Endothelial cell of umbilical vein (primary cell): Measurements from ENCODE around the gene GTF3C2. TPM values are rescaled to one million over a fixed set of nuclear protein-coding genes. Genes with fewer than 3 reads are reported as not detected.

ENCODE experiments used
- BruUV-seq: library from RNA; stranded (reverse); fragments of 400-500 nt; replicated peaks from 2 replicates; lab custom pipeline; 2021; lab: Mats Ljungman, UMichigan
- CTCF ChIA-PET: fragments of 300-600, 350-600 bp; sonication (Branson Sonifier 250); formaldehyde crosslinking; loops from one replicate; lab custom pipeline; 2021; ENCODE audit warnings: antibody characterized with exemption, inconsistent platforms; lab: Charles Lee
- POLR2A ChIA-PET: fragments of 300-600, 350-600 bp; sonication (Branson Sonifier 250); formaldehyde crosslinking; loops from one replicate; lab custom pipeline; 2021; ENCODE audit warnings: antibody characterized with exemption, inconsistent platforms; lab: Charles Lee
- DNase-seq: peaks from one replicate; pipeline ENCODE4 v3.0.0-alpha.2; 2011; ENCODE audit warnings: low read depth, low spot score
- FAIRE-seq: peaks from 2 replicates; lab custom pipeline; 2011; peaks lifted over from hg19 to GRCh38; lab: Jason Lieb, UNC
- H2AFZ ChIP-seq: 2 replicates; pipeline ENCODE4 v1.6.0; 2012; ENCODE audit warnings: low read depth, low read length, control low read depth, inconsistent platforms
- H3K27ac ChIP-seq: 2 replicates; pipeline ENCODE4 v1.5.1; 2011; ENCODE audit warnings: low read depth, mild to moderate bottlenecking, control low read depth, low read length, moderate library complexity; ENCODE audit not compliant: insufficient read depth
- H3K27me3 ChIP-seq, 2 experiments: 2 replicates each; pipeline versions ENCODE4 v1.6.0 to v1.6.1; 2011; ENCODE audit warnings: low read length in 2 of 2, mixed read lengths in 1 of 2; ENCODE audit not compliant: control insufficient read depth in 2 of 2, insufficient read depth in 2 of 2
- H3K36me3 ChIP-seq, 2 experiments: 2 replicates in 1 of 2; 3 replicates in 1 of 2; pipeline ENCODE4 v1.5.1; 2011; ENCODE audit warnings: low read length in 2 of 2, mild to moderate bottlenecking in 1 of 2, moderate library complexity in 1 of 2; ENCODE audit not compliant: control insufficient read depth in 2 of 2, insufficient read depth in 2 of 2; ENCODE audit errors: extremely low read depth in 1 of 2
- H3K4me1 ChIP-seq: 3 replicates; pipeline ENCODE4 v1.5.1; 2011; ENCODE audit warnings: mild to moderate bottlenecking, low read length; ENCODE audit not compliant: control insufficient read depth, insufficient read depth; ENCODE audit errors: extremely low read depth
- H3K4me2 ChIP-seq: 2 replicates; pipeline ENCODE4 v1.6.1; 2011; ENCODE audit warnings: low read length, control low read depth, mixed read lengths; ENCODE audit not compliant: insufficient read depth
- H3K4me3 ChIP-seq, 3 experiments: fragments of 200-600 bp in 1 of 3; sonication (generic), shearing (Covaris generic) in 1 of 3; replicated peaks in 1 of 3; 2 replicates each; pipeline ENCODE4 v1.5.1; 2011 to 2016; ENCODE audit warnings: control low read depth in 3 of 3, low read length in 3 of 3, mild to moderate bottlenecking in 2 of 3, inconsistent platforms in 1 of 3, low read depth in 1 of 3, moderate library complexity in 1 of 3; ENCODE audit not compliant: insufficient read depth in 1 of 3
- H3K79me2 ChIP-seq: 2 replicates; pipeline ENCODE4 v1.6.0; 2012; ENCODE audit warnings: low read length, inconsistent platforms; ENCODE audit not compliant: control insufficient read depth, insufficient read depth
- H3K9ac ChIP-seq: replicated peaks from 2 replicates; pipeline ENCODE3; 2011; ENCODE audit warnings: low read length, control low read depth; ENCODE audit not compliant: insufficient read depth; ENCODE audit errors: extremely low read depth
- H3K9me1 ChIP-seq: replicated peaks from 3 replicates; pipeline ENCODE4 v1.6.0; 2011; ENCODE audit warnings: mild to moderate bottlenecking, low read length; ENCODE audit not compliant: control insufficient read depth, insufficient read depth; ENCODE audit errors: extremely low read depth
- H3K9me3 ChIP-seq: replicated peaks from 2 replicates; pipeline ENCODE4 v1.5.1; 2012; ENCODE audit warnings: low read length, inconsistent platforms; ENCODE audit not compliant: control insufficient read depth, insufficient read depth
- H4K20me1 ChIP-seq: replicated peaks from 2 replicates; pipeline ENCODE3; 2011; ENCODE audit warnings: mild to moderate bottlenecking, low read length; ENCODE audit not compliant: control insufficient read depth, insufficient read depth; ENCODE audit errors: extremely low read depth
- CTCF ChIP-seq, 2 donors: IDR thresholded peaks; 1 replicate in 1 of 2; 2 replicates in 1 of 2; pipeline ENCODE4 v1.5.1; 2011; ENCODE audit warnings: low read length in 2 of 2, mild to moderate bottlenecking in 2 of 2, moderate library complexity in 2 of 2, control low read depth in 1 of 2, inconsistent platforms in 1 of 2, low read depth in 1 of 2; ENCODE audit not compliant: insufficient read depth in 1 of 2; ENCODE audit errors: extremely low read depth in 1 of 2
- FOS ChIP-seq: IDR thresholded peaks from 2 replicates; pipeline ENCODE4 v1.6.1; 2011; ENCODE audit warnings: mild to moderate bottlenecking, low read length, moderate library complexity, borderline replicate concordance; ENCODE audit not compliant: insufficient read depth
- GATA2 ChIP-seq: IDR thresholded peaks from 2 replicates; pipeline ENCODE4 v1.7.0; 2011; ENCODE audit warnings: low read depth, mild to moderate bottlenecking, moderate library complexity, mixed read lengths, low read length; ENCODE audit not compliant: insufficient read length, insufficient read depth
- JUN ChIP-seq: IDR thresholded peaks from 2 replicates; pipeline ENCODE4 v1.6.1; 2011; ENCODE audit warnings: borderline replicate concordance, low read depth; ENCODE audit not compliant: insufficient read length, insufficient read depth
- MAX ChIP-seq: IDR thresholded peaks from 2 replicates; pipeline ENCODE4 v1.6.1; 2011; ENCODE audit not compliant: insufficient read depth, insufficient read length
- MYC ChIP-seq: IDR thresholded peaks from one replicate; pipeline ENCODE4 v1.6.1; 2011; ENCODE audit warnings: mild to moderate bottlenecking, low read depth, low read length
- POLR2A ChIP-seq: IDR thresholded peaks from 2 replicates; pipeline ENCODE4 v1.6.1; 2012; ENCODE audit warnings: low read depth, mild to moderate bottlenecking, control low read depth, low read length
- POLR2AphosphoS5 ChIP-seq: IDR thresholded peaks from 2 replicates; pipeline ENCODE4 v1.6.1; 2012; ENCODE audit warnings: low read depth, mild to moderate bottlenecking, control low read depth, low read length, moderate library complexity; ENCODE audit not compliant: insufficient read depth
- dilution Hi-C: fragments of 300-500 bp; cut with MboI; formaldehyde crosslinking; loops from one replicate; pipeline ENCODE4 v1.15.0; 2019; ENCODE audit warnings: low sequenced_read_pairs; ENCODE audit not compliant: extremely low pct_ligation_motif_present
- intact Hi-C: fragments of 100-400 bp; cut with micrococcal nuclease; formaldehyde crosslinking; loops from one replicate; pipeline ENCODE4 v1.10.0; 2022
- polyA plus RNA-seq, 4 experiments: library from polyadenylated mRNA; depleted of rRNA in 3 of 4; stranded (reverse) in 3 of 4; unstranded in 1 of 4; fragments of >200 nt; gene quantifications; 2 replicates each; pipeline versions ENCODE4 v1.2.1 to v1.2.3, GENCODE V29; 2011 to 2012; ENCODE audit warnings: missing spikeins in 1 of 4
- total RNA-seq: library from RNA; stranded (reverse); gene quantifications from 2 replicates; pipeline ENCODE4 v1.2.3, GENCODE V29; 2021

GTF3C2 gene
- total and polyA plus RNA-seq, 2 donors (not counting 3 experiments of a cell fraction or from before 2014, with no cell fraction given) = 57.4 to 59.7 TPM

GRCh38 chr2:27398962-27399361, 42.4 kb upstream of the GTF3C2 start:
- dilution Hi-C loops = no loop called here
- no peaks in the 10 kb centered on the region for H3K9me1 ChIP-seq
- no peak overlapping the region for H2AFZ ChIP-seq
- no peak overlapping the region for H3K4me2 ChIP-seq
- no peaks in the 10 kb centered on the region for H3K27me3 ChIP-seq
- H3K9ac ChIP-seq = no peak overlapping the region
- H3K79me2 ChIP-seq = peaks cover 97% of the 10 kb centered on the region
- BruUV-seq = no TSS peak
- intact Hi-C loops = no loop called here
- ChIA-PET CTCF (interaction anchor here (1.5 kb wide), 1 partner anchor 9 kb away, joined by 4 read pairs; no protein-coding TSS in a partner anchor), POLR2A (no interaction called here)
- H3K4me3 ChIP-seq = no peak overlapping the region
- DNase-seq (no peak), FAIRE-seq (no peak)
- TF ChIP-seq POLR2A (no peak), POLR2AphosphoS5 (no peak), FOS (no peak), CTCF (IDR thresholded peaks at IDR 0.05; ENCODE audit: extremely low read depth in 1 of 2, insufficient read depth in 1 of 2, low read depth in 1 of 2, low read length in 2 of 2) (no peak), MYC (no peak)
- no peak overlapping the region for H3K27ac ChIP-seq
- no peaks in the 10 kb centered on the region for H3K9me3 ChIP-seq
- peaks cover 8% of the 10 kb centered on the region for H4K20me1 ChIP-seq
- no peaks in the 10 kb centered on the region for H3K4me1 ChIP-seq
- H3K36me3 ChIP-seq = peaks cover 0 to 4% of the 10 kb centered on the region in 2 experiments

GRCh38 chr2:27393225-27393624, 36.7 kb upstream of the GTF3C2 start:
- no peak overlapping the region for H3K27ac ChIP-seq
- H3K9ac ChIP-seq = no peak overlapping the region
- DNase-seq (no peak), FAIRE-seq (no peak)
- TF ChIP-seq POLR2A (no peak), MAX (no peak), MYC (no peak), JUN (no peak), GATA2 (no peak)
- no peaks in the 10 kb centered on the region for H3K9me3 ChIP-seq
- H3K9me1 ChIP-seq = no peaks in the 10 kb centered on the region
- H3K36me3 ChIP-seq = peaks cover 2 to 4% of the 10 kb centered on the region in 2 experiments
- no TSS peak for BruUV-seq
- no peaks in the 10 kb centered on the region for H3K4me1 ChIP-seq
- H3K4me2 ChIP-seq = no peak overlapping the region
- H4K20me1 ChIP-seq = peaks cover 2% of the 10 kb centered on the region
- no peaks in the 10 kb centered on the region for H3K27me3 ChIP-seq
- H2AFZ ChIP-seq = no peak overlapping the region
- ChIA-PET POLR2A (no interaction called here), CTCF (no interaction called here)
- dilution Hi-C loops (no loop called here), intact Hi-C loops (no loop called here)
- no peak overlapping the region for H3K4me3 ChIP-seq
- peaks cover 93% of the 10 kb centered on the region for H3K79me2 ChIP-seq
